CD4-positive, alpha-beta T cell treated with Interleukin-21 for 1 hour (primary cell): ENCODE data around the gene HTRA3.

ENCODE experiments used
- DNase-seq: peaks from one replicate; pipeline ENCODE4 v3.0.0-alpha.2; 2020

Gene HTRA3

DNA sequence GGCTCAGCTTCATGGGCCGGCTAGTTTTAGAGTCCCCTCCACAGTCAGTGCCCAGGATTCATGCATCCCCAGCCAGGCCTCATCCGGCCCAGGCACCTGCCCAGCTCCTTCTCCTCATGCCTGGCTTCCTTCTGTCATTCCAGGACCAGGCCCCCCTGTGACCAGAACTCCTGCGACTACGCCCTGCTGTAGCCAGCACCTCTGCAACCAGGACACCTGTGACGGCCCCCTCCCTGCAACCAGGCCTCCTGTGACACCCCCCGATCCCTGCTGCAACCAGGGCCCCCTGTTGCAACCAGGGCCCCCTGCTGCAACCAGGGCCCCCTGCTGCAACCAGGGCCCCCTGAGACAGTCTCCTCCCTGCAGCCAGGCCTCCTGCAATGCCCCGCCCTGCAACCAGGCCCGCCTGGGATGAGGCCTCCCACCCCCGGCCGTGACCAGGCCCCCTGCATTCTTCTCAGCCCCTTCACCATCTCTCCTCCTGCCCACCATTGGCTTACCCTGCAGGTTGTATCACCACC lies 46.8 kb downstream of the HTRA3 start:
- DNase-seq: no peak

DNA sequence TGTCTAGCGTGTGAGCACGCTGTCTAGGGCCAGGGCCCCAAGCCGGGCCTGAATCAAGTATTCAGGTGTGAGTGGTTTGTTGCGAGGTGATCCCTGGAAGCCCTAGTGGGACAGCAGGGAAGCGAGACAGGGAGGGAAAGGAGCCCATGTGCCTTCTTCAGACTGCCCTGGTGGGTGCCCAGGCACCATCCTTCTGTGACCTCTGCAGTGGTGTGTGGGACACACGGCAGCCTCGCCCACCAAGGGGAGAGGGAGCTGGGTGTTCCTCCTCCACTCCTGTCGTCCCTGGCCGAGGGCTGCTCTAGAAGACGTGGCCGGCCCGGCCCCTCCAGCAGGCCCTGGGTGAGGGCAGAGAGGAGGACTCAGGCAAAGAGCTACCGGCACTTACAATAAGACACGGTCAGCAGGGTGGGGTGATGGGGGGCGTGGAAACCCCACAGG lies 47.4 kb downstream of the HTRA3 start:
- no peak for DNase-seq

DNA sequence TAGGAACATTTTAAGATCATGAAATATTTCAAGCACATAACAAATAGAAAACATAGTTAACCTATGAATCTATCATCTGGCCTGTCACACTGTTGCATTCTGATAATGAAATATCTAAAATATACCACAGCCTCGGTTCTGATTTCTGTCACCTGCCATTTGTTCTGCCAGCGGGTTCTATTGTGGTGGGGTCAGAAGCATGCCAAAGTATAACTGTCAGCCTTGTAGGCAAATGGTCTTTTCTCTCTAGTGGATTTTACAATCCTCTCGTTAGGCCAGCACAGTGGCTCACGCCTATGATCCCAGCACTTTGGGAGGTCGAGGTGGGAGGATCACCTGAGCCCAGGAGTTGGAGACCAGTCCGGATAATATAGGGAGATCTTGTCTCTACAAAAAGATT lies 47.9 kb downstream of the HTRA3 start:
- DNase-seq: no peak

DNA sequence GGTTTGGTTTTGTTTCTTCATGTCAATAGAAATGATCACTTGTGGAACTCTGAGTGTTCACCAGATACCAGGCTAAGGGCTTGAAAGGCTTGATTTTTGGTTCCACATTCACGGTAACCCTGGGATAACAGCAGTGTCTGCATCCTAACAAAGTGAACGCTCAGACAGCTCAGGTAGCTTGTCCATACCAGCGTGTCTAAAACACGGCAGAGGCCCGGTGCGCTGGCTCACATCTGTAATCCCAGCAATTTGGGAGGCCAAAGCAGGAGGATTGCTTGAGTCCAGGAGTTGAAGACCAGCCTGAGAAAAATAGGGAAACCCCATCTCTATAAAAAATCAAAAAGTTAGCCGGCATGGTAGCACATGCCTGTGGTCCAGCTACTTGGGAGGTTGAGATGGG lies 49.0 kb downstream of the HTRA3 start:
- DNase-seq: no peak

DNA sequence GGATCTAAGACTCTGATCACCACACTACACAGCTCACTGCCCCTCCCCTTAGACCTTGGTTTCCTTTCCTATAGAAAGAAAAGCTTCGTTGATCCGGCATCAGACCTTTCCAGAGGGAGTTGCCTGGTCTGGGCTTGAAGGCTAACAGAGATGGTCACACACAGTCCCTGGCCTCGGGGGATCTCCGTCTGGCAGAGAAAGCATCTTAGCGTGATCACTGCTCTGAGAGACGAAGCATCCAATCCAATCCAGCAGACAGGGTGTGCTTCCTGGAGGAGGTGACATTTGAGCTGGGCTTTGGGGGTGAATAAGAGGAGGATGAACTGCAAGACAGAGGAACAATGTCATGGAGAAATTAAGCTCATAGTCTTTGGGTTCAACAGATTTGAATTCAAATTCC lies 49.5 kb downstream of the HTRA3 start:
- DNase-seq: no peak

DNA sequence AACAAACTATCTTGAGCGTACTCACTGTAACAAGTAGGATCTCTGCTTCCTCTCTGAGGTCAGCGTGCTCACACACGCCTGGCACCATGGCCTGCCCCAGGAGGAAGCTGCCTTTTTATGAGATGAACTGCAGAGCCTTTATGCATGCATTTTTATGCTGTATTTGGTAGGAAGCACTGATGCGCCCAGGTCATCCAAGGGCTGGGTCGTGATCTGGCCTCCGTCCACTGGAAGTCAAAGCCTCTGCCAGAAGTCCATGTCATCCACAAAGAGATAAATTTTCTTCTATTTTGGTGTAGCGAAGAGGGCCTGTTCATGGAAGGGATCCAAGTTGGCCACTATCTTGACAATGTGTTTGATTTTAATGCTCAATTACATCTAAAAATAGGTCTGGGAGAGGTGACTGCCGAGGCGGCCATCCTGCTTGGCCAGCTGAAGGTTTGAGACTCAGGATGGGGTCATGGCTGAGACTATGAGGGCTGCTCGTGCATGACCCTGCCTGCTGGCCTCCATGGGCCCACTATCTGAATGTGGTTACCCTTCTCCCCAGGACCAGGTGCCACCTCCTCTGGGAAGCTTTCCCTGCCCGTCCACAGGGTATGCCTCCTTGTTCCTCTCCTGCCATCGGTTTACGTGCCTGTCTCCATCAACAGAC lies 50.3 kb downstream of the HTRA3 start:
- DNase-seq: no peak

DNA sequence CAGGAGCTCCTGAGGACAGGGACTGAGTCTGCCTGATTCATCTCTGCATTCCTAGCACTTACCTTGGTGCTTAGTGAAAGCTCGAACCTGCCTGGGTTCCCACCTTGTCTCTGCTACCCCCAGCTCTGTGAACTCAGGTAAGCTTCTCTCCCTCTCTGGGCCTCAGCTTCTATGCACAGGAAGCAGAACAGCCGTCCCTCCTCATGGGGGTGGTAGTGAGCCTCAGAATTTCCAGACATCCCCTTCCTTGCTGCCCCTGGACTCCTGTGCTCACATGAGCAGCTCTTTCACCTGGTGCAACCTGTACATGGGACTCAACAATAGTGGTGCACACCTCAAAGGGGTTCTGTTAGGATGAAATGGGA lies 50.8 kb downstream of the HTRA3 start:
- DNase-seq: no peak

DNA sequence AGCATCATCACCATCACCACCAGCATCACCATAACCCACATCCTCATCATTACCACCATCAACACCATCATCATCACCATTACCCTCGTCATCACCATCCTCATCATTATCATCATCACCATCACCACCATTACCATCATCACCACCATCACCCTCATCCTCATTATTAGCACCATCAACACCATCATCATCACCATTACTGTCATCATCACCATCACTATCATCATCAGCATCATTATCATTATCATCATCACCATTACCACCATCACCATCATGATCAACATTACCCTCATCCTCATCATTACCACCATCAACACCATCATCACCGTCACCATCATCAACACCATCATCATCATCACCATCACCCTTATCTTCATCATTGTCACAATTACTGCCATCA lies 51.7 kb downstream of the HTRA3 start:
- no peak for DNase-seq

DNA sequence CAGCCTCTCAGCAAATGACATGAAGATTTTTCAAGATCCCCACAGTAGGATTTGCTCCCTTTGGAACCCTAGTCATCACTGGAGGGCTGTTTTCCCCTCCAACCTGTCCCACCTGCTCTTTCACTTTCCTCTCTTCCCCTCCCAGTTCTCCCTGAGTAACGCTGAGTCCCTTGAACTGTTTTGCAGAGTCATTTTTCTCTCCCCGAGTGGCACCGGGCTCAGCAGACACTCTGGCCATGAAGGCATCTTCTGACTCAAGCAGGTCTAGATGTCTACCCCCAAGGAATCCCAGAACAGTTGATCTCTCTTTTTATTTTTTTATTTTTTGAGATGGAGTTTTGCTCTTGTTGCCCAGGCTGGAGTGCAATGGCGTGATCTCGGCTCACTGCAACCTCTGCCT lies 52.2 kb downstream of the HTRA3 start:
- no peak for DNase-seq

DNA sequence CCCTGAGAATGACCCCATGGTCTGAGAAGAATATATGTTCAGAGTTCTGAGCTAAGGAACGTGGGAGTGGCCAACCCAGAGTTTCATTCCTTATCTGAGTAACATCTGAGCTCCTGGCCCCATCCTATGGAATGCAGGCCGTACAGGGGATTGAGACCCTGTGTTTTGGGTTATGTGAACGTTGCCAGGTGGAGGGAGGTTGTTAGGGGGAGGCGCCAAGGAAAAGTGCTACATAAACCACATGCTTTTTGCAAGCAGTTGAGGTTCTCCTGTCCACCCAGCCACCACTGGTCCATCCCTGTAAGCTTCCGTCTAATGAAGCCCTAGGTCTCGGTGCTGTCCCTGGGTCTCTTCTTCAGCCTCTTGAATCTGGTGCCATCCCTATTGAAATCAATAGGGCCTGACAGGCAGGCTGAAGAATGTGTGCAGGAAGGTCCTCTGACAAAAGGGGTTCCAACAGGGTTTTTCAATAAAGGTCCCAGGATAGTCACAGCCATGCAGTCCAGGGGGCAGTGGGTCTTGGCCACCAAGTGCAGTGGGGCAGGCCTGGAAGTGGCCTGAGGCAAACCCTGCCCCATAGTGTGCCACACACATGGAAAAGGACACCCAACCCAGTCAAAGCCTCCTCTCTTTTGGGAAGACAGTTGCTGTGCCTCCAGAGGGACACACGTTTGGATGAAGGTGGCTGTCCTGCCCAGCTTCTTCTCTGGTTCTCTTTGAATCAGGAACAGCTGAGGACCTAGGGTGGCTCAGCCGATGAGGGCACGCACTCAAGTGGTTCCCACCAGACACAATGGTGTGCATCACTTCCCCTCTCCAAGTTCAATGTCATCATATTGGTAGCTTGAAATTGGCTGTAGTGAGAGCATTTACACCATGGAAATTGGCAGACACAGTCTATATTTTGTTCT lies 53.5 kb downstream of the HTRA3 start:
- DNase-seq: no peak

DNA sequence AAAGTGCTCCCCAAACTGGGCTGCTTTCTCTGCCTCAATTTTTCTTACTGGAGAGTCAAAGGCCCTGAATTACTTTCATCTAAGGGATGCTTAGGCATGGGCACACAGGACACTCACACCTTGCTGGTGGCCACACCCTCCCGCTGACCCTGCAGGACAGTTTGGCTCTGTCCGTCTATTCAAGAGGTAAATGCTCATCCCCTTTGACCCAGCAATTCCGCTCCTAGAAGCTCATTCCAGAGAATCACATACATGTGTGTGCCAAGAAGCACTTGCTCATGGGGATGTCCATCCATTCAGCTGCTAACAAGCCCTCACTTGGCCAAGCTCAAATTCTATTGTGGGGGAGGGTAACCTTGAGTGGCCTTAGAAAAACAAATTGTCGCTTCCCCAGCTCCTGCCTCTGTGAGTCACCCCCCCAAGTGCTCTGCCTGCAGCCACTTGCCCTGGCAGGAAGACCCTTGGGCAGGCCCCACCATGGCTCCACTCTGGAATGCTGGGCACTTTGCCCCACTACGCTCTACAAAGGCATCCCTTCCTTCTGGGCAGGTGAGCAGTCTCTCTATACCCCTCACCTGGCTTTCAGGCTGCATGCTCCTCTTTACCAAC lies 54.5 kb downstream of the HTRA3 start:
- DNase-seq: no peak

DNA sequence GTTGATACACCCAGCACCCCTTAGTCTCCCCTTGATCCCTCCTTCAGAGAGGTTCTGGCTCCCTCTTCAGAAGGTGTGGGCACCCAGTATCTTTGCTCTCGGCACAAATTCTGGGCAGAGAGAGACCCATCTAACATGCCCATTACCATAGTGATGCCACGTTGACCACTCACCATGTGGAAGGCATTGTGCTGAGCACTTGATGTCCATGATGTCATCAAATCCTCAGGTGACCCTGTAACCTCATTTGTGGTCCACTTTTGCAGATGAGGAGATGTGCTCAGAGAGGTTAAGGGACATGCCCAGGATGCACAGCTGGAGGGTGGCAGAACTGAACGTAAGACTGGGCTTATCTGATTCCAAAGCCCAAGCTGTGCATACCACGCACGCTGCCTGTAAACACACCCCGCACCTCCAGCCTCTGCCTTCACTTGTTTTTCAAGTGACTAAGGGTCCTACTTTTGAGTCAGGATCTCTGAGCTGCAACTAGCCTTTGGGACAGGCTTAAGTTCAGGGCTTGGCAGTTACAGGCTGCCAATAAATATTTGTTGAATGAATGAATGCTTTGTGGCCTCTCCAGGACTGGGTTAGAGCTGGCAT lies 55.2 kb downstream of the HTRA3 start:
- DNase-seq: no peak

DNA sequence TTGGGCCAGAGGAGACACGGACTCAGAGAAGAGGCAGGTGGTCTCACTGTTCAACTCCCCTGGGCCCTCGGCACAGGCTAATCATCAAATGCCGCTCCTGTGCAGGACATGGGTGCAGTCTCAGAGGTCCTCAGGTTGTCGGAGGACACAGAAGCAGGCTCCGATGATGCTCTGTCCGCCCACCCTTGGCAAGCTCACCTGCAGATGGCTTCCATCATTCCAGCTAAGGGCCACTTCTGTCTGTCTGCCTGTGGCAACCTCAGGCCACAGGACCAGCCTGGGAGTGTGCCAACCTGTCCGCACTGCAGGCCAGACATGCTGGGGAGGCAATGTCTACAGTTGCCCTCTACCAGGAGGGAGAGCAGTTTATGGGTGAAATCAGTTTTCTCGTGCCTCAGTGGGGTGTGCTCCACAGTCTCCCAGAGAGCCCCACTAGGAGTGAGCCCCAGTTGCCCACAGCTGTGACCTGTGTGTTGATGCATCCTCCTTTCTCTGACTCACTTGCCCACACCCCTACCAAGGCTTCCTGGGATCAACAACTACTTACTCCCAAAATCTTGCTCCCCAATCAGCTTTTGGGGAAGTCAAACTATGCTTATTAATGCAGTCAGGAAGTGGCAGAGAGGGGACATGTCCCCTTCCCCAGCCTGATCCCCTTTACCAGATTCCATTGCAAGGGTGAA lies 55.9 kb downstream of the HTRA3 start:
- DNase-seq: no peak

DNA sequence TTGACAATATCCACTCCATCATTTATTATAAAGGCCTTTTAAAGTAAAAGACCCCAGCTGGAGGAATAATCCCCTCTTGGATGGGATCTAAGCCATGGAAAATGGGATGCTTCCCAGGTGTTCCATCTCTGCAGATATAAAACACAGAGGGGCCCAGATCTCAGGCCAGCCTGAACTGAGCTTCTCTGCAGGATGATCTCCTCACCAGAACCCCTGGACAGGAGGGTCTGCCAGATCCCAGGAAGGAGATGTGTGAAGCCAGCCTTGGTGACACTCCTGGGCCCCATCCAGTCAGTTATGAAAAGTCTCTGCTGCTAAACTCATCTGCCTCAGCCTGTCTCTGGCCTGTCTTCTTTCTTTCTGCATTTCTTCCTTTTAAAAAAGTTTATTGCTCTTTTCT lies 56.7 kb downstream of the HTRA3 start:
- no peak for DNase-seq

DNA sequence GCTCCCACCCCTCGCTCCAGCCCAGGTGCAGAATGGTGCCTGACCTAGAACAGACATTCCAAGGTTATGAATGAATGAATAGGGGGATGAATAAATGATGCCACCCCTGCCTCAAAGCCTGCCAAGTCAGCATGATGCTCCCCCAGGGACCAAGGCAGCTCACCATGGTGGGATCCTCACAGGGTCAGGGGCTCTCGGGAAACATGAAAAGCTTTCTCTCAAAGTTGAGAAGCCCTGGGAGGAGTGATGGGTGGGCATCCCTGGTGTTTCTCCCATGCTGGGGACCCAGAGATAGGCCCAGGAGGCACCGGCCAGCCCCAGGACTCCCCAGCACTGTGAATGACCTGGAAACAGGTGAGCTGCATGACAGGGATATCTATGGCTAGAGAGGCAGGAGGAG lies 58.9 kb downstream of the HTRA3 start:
- DNase-seq: no peak

DNA sequence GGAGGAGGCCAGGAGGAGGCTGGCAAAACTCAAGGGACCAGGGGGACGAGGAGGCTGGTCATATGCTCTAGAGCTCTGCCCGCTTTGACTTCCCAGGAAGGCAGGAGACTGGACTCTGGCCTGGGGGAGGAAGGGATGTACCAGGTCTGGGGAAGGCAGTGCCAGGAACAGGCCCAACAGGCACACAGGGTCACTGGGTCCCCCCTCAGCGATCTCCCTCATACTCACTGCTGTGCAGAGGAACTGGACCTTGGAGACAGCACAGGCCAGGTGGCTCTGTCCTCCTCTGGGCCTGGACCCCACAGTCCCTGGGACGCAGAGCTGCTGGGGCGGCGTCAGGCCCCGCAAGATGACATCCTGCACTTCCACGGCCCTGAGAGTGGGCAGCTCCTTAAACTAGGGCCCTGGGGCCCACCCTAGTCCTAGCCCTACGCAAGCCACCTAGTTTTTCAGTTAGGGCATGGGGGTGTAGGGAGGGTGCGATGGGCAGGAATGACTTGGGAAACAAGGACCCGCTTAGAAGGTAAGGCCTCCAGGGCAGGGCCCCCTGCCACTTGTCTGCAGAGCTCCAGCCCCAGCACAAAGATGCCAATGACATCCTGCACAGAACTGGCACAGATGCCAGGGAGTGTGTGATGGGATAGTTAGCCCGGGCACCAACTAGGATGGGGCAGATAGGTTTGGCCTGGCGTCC lies 59.5 kb downstream of the HTRA3 start:
- no peak for DNase-seq

DNA sequence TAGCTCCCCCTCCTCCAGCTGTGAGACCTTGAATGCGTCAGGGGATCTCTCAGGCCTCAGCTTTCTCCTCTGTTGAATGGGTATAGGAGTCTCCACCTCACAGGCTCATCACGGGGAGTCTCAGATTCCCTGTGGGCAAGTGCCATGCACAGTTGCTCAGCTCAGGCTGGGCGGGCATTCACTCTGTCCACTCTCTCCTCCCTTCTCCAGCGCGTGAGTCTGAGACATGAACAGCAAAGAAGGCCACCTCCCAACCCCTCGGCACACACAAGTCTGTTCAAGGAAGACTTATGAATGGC lies 60.0 kb downstream of the HTRA3 start:
- DNase-seq: no peak

DNA sequence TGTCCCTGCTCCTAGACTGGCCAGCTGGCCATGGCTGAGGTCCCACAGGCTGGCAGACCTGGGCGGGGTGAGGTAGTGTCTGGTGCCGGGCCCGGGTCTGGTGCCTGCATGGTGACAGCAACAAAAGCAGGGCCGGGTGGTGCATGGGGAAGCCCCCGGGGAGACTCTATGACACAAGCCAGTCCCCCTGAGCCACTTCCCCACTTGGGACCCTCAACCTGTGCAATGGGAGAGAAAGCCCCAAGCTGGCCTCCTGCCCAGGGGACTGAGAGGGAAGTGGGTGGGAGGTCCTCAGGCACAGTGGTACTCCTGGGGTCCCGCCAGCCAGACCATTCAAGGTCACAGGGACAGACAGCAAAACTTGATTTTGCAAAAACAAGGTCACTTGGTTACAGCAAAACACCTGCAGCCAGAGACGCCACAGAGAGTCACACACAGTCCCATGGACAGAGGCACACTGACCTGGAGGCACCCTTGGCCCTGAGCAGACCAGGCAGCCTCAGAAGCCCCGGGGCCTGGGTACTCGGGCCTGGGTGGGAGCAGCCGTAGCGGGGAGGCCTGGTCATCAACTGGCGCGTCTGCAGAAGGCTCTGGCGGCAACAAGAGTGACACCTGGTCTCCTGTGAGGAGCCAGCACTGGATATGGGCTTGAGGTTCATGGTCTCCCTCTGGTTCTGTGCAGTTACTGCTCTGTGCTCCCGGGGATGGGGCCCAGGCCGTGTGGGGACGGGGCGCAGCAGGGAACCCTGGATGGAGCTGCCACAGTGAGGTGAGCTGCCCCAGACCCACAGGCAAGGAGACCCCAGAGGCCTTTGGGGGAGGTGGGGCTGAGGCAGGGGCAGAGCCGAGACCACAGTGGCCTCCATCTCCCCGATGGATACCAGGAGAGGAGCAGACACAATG lies 60.6 kb downstream of the HTRA3 start:
- DNase-seq: no peak

DNA sequence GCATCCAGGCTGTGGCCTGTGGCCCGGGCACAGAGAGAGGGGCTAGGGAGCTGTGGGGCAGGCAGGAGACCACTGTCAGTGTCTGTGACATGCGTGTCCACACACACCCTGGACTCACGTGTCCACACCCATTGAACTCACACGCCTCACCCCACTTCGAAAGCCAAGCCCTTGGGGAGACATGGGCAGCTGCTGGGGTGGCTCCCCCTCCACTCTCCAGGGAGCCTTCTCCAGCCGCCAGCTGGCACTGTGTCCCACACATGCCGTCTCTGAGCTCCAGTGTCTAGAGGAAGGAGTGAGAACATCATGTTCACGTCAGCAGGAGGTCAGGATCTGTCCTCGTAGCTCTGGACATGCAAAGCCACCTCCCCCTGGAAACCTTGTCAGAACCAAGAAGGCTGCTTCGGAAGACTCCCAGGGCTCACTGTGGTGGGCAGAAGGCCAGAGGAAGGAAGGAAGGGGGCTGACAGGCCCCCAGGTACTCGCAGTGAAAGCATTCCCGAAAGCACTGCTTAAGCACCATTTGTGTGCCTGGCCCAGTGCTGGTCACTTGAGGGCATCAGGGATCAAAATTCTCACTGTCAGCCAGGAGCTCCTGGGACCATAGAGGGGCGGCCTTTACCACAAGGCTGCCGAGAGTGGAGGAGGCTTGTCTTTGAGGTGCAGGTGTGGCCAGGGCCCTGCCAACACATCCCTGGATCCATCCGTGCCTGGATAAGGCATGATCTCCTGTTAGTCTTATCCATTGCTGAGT lies 61.4 kb downstream of the HTRA3 start:
- DNase-seq: no peak

DNA sequence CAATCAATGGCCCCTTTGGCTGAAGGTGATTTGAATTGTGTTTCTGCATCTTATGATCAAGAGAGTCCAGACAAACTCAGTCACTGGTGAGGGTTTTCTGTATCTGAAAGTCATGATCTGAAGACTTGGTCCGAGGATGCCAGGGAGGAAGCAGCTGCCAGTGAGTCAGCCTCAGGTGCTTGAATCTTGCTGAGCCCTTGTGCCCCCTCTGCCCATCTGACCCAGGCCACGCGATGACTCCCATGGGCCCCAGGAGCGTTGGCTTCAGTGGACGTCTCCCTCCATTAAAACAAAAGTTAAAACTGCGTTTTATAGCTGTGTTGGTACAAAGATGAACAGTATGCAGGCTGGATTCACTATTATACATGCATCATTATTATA lies 62.0 kb downstream of the HTRA3 start:
- no peak for DNase-seq
